SK-N-SH treated with all-trans-retinoic acid at 6 μM for 48 hours (cell line): ENCODE results near the gene XPO6.

Experiments
- ESRRG ChIP-seq: fragments of 250-450 bp; sonication (Bioruptor Pico); IDR thresholded peaks from 2 replicates; pipeline ENCODE4 v1.6.1; 2021; ENCODE audit warnings: mild to moderate bottlenecking
- GLIS3 ChIP-seq: fragments of 250-450 bp; sonication (Bioruptor Pico); IDR thresholded peaks from 2 replicates; pipeline ENCODE4 v1.5.0; 2020; ENCODE audit warnings: mild to moderate bottlenecking, moderate library complexity
- ISL1 ChIP-seq: fragments of 250-450 bp; sonication (Bioruptor Pico); IDR thresholded peaks from 2 replicates; pipeline ENCODE4 v2.1.2; 2022; ENCODE audit warnings: mild to moderate bottlenecking, moderate library complexity
- OSR1 ChIP-seq: fragments of 250-450 bp; sonication (Bioruptor Pico); IDR thresholded peaks from 2 replicates; pipeline ENCODE4 v1.8.0; 2022; ENCODE audit warnings: moderate library complexity, mild to moderate bottlenecking, inconsistent platforms
- PPARA ChIP-seq: fragments of 250-450 bp; sonication (Bioruptor Pico); IDR thresholded peaks from 2 replicates; pipeline ENCODE4 v1.5.0; 2020; ENCODE audit warnings: mild to moderate bottlenecking, borderline replicate concordance
- SNAI2 ChIP-seq: fragments of 250-450 bp; sonication (Bioruptor Pico); IDR thresholded peaks from 2 replicates; pipeline ENCODE4 v1.5.0; 2020; ENCODE audit warnings: mild to moderate bottlenecking, moderate library complexity
- ZFP3 ChIP-seq: fragments of 250-450 bp; sonication (Bioruptor Pico); IDR thresholded peaks from 2 replicates; pipeline ENCODE4 v1.5.0; 2020; ENCODE audit warnings: mild to moderate bottlenecking, moderate library complexity
- ZFP30 ChIP-seq: fragments of 450-650 bp; formaldehyde crosslinking; IDR thresholded peaks from 2 replicates; pipeline ENCODE4 v1.5.0; 2022; ENCODE audit warnings: mild to moderate bottlenecking, moderate library complexity
- ZNF565 ChIP-seq: fragments of 450-650 bp; formaldehyde crosslinking; conservative IDR thresholded peaks from 2 replicates; pipeline ENCODE4 v1.5.0; 2020; ENCODE audit warnings: low read depth, mild to moderate bottlenecking, moderate library complexity
- ZNF8 ChIP-seq: fragments of 450-650 bp; formaldehyde crosslinking; IDR thresholded peaks from 2 replicates; pipeline ENCODE4 v1.5.0; 2020; ENCODE audit warnings: mild to moderate bottlenecking, moderate library complexity
- TF ChIP-seq, protein P1 (sequence below): fragments of 250-450 bp; sonication (Bioruptor Pico); IDR thresholded peaks from 2 replicates; pipeline ENCODE4 v1.8.0; 2021; ENCODE audit warnings: low read depth, mild to moderate bottlenecking, moderate library complexity, borderline replicate concordance
- TF ChIP-seq, protein P2 (sequence below): fragments of 250-450 bp; sonication (Bioruptor Pico); IDR thresholded peaks from 2 replicates; pipeline ENCODE4 v1.8.0; 2020; ENCODE audit warnings: mild to moderate bottlenecking, moderate library complexity, borderline replicate concordance

DNA sequence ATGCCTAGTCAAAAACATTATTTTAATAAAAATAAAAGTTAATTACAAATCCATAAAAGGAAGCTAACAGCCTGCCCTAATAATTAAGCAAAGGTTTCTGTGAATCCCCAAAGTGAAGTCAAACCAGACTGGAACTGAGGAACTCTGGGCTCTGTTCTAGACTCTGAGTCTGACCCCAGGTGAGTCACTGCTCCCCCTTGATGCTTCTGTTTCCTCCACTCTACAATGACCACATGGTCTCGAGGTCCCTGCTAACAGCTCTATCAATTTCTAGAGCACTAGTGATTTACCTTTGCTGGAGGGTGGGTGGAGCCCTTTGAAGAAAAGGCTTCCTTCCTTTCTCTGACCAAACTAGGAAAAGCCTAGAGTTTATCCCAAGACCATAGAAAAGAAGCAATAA is 32.4 kb downstream of the XPO6 start:
- TF ChIP-seq SNAI2 (CRISPR knock-in tag) (no peak), ZFP30 (CRISPR knock-in tag) (no peak), ZNF565 (CRISPR knock-in tag) (no peak), ZFP3 (CRISPR knock-in tag) (no peak), PPARA (no peak), ISL1 (CRISPR knock-in tag) (no peak), GLIS3 (no peak), OSR1 (CRISPR knock-in tag) (no peak), ESRRG (no peak), ZNF8 (no peak)
- TF ChIP-seq, protein P1, sequence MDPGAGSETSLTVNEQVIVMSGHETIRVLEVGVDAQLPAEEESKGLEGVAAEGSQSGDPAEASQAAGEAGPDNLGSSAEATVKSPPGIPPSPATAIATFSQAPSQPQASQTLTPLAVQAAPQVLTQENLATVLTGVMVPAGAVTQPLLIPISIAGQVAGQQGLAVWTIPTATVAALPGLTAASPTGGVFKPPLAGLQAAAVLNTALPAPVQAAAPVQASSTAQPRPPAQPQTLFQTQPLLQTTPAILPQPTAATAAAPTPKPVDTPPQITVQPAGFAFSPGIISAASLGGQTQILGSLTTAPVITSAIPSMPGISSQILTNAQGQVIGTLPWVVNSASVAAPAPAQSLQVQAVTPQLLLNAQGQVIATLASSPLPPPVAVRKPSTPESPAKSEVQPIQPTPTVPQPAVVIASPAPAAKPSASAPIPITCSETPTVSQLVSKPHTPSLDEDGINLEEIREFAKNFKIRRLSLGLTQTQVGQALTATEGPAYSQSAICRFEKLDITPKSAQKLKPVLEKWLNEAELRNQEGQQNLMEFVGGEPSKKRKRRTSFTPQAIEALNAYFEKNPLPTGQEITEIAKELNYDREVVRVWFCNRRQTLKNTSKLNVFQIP (CRISPR knock-in tag) = no peak
- TF ChIP-seq, protein P2, sequence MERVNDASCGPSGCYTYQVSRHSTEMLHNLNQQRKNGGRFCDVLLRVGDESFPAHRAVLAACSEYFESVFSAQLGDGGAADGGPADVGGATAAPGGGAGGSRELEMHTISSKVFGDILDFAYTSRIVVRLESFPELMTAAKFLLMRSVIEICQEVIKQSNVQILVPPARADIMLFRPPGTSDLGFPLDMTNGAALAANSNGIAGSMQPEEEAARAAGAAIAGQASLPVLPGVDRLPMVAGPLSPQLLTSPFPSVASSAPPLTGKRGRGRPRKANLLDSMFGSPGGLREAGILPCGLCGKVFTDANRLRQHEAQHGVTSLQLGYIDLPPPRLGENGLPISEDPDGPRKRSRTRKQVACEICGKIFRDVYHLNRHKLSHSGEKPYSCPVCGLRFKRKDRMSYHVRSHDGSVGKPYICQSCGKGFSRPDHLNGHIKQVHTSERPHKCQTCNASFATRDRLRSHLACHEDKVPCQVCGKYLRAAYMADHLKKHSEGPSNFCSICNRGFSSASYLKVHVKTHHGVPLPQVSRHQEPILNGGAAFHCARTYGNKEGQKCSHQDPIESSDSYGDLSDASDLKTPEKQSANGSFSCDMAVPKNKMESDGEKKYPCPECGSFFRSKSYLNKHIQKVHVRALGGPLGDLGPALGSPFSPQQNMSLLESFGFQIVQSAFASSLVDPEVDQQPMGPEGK (CRISPR knock-in tag) = no peak
